Stimulated activated effector memory CD8-positive, alpha-beta T cell treated with anti-CD3 and anti-CD28 coated beads, Interleukin-12 subunit alpha, Interleukin-12 subunit beta, amount 100 ng/mL, for 72 hours (primary cell): ENCODE results near the gene CTCF.

Experiments
- ATAC-seq: fragments of 150-1000 bp; cut with Tn5 transposase; 2 replicates; pipeline ENCODE4 v1.10.0; 2021
- DNase-seq, 2 donors: peaks; one replicate each; pipeline ENCODE4 v3.0.0; 2021 to 2022; ENCODE audit warnings: low spot score in 2 of 2
- H3K27ac Mint-ChIP-seq: one replicate; pipeline ENCODE4 v1.8.0; 2022; ENCODE audit warnings: mild to moderate bottlenecking, mixed read lengths
- H3K36me3 Mint-ChIP-seq: one replicate; pipeline ENCODE4 v1.8.0; 2022; ENCODE audit warnings: mild to moderate bottlenecking, mixed read lengths
- H3K4me1 Mint-ChIP-seq: one replicate; pipeline ENCODE4 v1.8.0; 2022; ENCODE audit warnings: mixed read lengths
- H3K4me3 Mint-ChIP-seq: one replicate; pipeline ENCODE4 v1.8.0; 2022; ENCODE audit warnings: mild to moderate bottlenecking, mixed read lengths
- H3K9me3 Mint-ChIP-seq: one replicate; pipeline ENCODE4 v1.8.0; 2022; ENCODE audit warnings: mixed read lengths

CTCF gene

GRCh38 chr16:67541391-67542263, 20.7 kb upstream of the CTCF start:
- peak overlapping the region; percentile 85 for H3K27ac Mint-ChIP-seq
- H3K36me3 Mint-ChIP-seq, result peaks cover 68% of the 10 kb centered on the region
- no peaks in the 10 kb centered on the region for H3K9me3 Mint-ChIP-seq
- no peak overlapping the region for H3K4me3 Mint-ChIP-seq
- ATAC-seq, result no peak
- peaks cover 63% of the 10 kb centered on the region for H3K4me1 Mint-ChIP-seq
- no peak for DNase-seq

GRCh38 chr16:67542464-67542863, 19.9 kb upstream of the CTCF start:
- H3K27ac Mint-ChIP-seq, result peak overlapping the region; percentile 85
- H3K4me3 Mint-ChIP-seq, result no peak overlapping the region
- no peaks in the 10 kb centered on the region for H3K9me3 Mint-ChIP-seq
- ATAC-seq (peak; percentile 81), DNase-seq (peak in 1 of 2 donors; percentile 86)
- H3K36me3 Mint-ChIP-seq, result peaks cover 67% of the 10 kb centered on the region
- H3K4me1 Mint-ChIP-seq, result peaks cover 64% of the 10 kb centered on the region

GRCh38 chr16:67543036-67543435, 19.3 kb upstream of the CTCF start:
- DNase-seq (no peak), ATAC-seq (no peak)
- Mint-ChIP-seq H3K36me3 (peaks cover 66% of the 10 kb centered on the region), H3K27ac (peak overlapping the region; percentile 85), H3K9me3 (no peaks in the 10 kb centered on the region), H3K4me1 (peaks cover 69% of the 10 kb centered on the region), H3K4me3 (no peak overlapping the region)

GRCh38 chr16:67543582-67543981, 18.7 kb upstream of the CTCF start:
- peaks cover 66% of the 10 kb centered on the region for H3K36me3 Mint-ChIP-seq
- no peak overlapping the region for H3K4me3 Mint-ChIP-seq
- peaks cover 73% of the 10 kb centered on the region for H3K4me1 Mint-ChIP-seq
- peak overlapping the region; percentile 85 for H3K27ac Mint-ChIP-seq
- no peak for DNase-seq
- ATAC-seq, result no peak
- H3K9me3 Mint-ChIP-seq, result no peaks in the 10 kb centered on the region

GRCh38 chr16:67544329-67544841, 17.9 kb upstream of the CTCF start:
- no peaks in the 10 kb centered on the region for H3K9me3 Mint-ChIP-seq
- no peak overlapping the region for H3K4me3 Mint-ChIP-seq
- peak overlapping the region; percentile 85 for H3K27ac Mint-ChIP-seq
- no peak for ATAC-seq
- H3K36me3 Mint-ChIP-seq, result peaks cover 66% of the 10 kb centered on the region
- no peak for DNase-seq
- H3K4me1 Mint-ChIP-seq, result peaks cover 65% of the 10 kb centered on the region

GRCh38 chr16:67544844-67545664, 17.3 kb upstream of the CTCF start:
- no peaks in the 10 kb centered on the region for H3K9me3 Mint-ChIP-seq
- no peak overlapping the region for H3K4me3 Mint-ChIP-seq
- peaks cover 59% of the 10 kb centered on the region for H3K36me3 Mint-ChIP-seq
- H3K27ac Mint-ChIP-seq, result peak overlapping the region; percentile 50
- no peak for ATAC-seq
- peaks cover 61% of the 10 kb centered on the region for H3K4me1 Mint-ChIP-seq
- DNase-seq, result no peak

- Mint-ChIP-seq H3K36me3 (peaks cover 53% of the 10 kb centered on the region), H3K9me3 (no peaks in the 10 kb centered on the region), H3K27ac (peak overlapping the region; percentile 50), H3K4me1 (peaks cover 58% of the 10 kb centered on the region), H3K4me3 (no peak overlapping the region)
- DNase-seq, result no peak
- ATAC-seq, result no peak
Measured at GRCh38 chr16:67545665-67546024, 16.7 kb upstream of the CTCF start.

GRCh38 chr16:67546091-67546501, 16.2 kb upstream of the CTCF start:
- Mint-ChIP-seq H3K4me3 (no peak overlapping the region), H3K36me3 (peaks cover 49% of the 10 kb centered on the region), H3K9me3 (no peaks in the 10 kb centered on the region), H3K4me1 (peaks cover 53% of the 10 kb centered on the region), H3K27ac (peak overlapping the region; percentile 79)
- DNase-seq (no peak), ATAC-seq (no peak)

- DNase-seq, result peak; percentile 57 to 83
- no peak overlapping the region for H3K4me3 Mint-ChIP-seq
Measured at GRCh38 chr16:67546761-67547422, 15.4 kb upstream of the CTCF start.

GRCh38 chr16:67547423-67548264, 14.7 kb upstream of the CTCF start:
- Mint-ChIP-seq H3K4me1 (peaks cover 46% of the 10 kb centered on the region), H3K4me3 (no peak overlapping the region), H3K9me3 (no peaks in the 10 kb centered on the region), H3K27ac (peak overlapping the region; percentile 93), H3K36me3 (peaks cover 33% of the 10 kb centered on the region)
- ATAC-seq (no peak), DNase-seq (no peak)

More at GRCh38 chr16:67546761-67547422, 15.4 kb upstream of the CTCF start:
- peak; percentile 51 for ATAC-seq
- no peaks in the 10 kb centered on the region for H3K9me3 Mint-ChIP-seq
- peak overlapping the region; percentile 93 for H3K27ac Mint-ChIP-seq
- H3K36me3 Mint-ChIP-seq, result peaks cover 41% of the 10 kb centered on the region
- H3K4me1 Mint-ChIP-seq, result peaks cover 48% of the 10 kb centered on the region

- H3K4me3 Mint-ChIP-seq, result no peak overlapping the region
- peaks cover 39% of the 10 kb centered on the region for H3K4me1 Mint-ChIP-seq
- H3K36me3 Mint-ChIP-seq, result peaks cover 25% of the 10 kb centered on the region
- no peaks in the 10 kb centered on the region for H3K9me3 Mint-ChIP-seq
- peak overlapping the region; percentile 93 for H3K27ac Mint-ChIP-seq
- DNase-seq, result no peak
- ATAC-seq, result no peak
Measured at GRCh38 chr16:67548265-67549126, 13.8 kb upstream of the CTCF start.

GRCh38 chr16:67549240-67549639, 13.1 kb upstream of the CTCF start:
- no peak for ATAC-seq
- peak overlapping the region; percentile 17 for H3K27ac Mint-ChIP-seq
- H3K4me3 Mint-ChIP-seq, result no peak overlapping the region
- no peaks in the 10 kb centered on the region for H3K9me3 Mint-ChIP-seq
- H3K4me1 Mint-ChIP-seq, result peaks cover 34% of the 10 kb centered on the region
- peaks cover 18% of the 10 kb centered on the region for H3K36me3 Mint-ChIP-seq
- DNase-seq, result no peak

- peaks cover 32% of the 10 kb centered on the region for H3K4me1 Mint-ChIP-seq
- DNase-seq, result no peak
- peak overlapping the region; percentile 17 for H3K27ac Mint-ChIP-seq
- H3K9me3 Mint-ChIP-seq, result no peaks in the 10 kb centered on the region
- no peak overlapping the region for H3K4me3 Mint-ChIP-seq
- peaks cover 14% of the 10 kb centered on the region for H3K36me3 Mint-ChIP-seq
- no peak for ATAC-seq
Measured at GRCh38 chr16:67549936-67550335, 12.4 kb upstream of the CTCF start.

- Mint-ChIP-seq H3K4me3 (no peak overlapping the region), H3K4me1 (peaks cover 41% of the 10 kb centered on the region)
Measured at GRCh38 chr16:67551091-67551490, 11.2 kb upstream of the CTCF start.

More at GRCh38 chr16:67551091-67551490, 11.2 kb upstream of the CTCF start:
- ATAC-seq (no peak), DNase-seq (no peak)
- Mint-ChIP-seq H3K36me3 (peaks cover 10% of the 10 kb centered on the region), H3K9me3 (no peaks in the 10 kb centered on the region), H3K27ac (no peak overlapping the region)
